SKM-1 (cell line): ENCODE data around the gene GREM2.

Source experiments
- DNase-seq: peaks from one replicate; lab custom pipeline; 2025; ENCODE audit not compliant: unreplicated experiment; lab: John Stamatoyannopoulos, UW

The GREM2 gene

DNA sequence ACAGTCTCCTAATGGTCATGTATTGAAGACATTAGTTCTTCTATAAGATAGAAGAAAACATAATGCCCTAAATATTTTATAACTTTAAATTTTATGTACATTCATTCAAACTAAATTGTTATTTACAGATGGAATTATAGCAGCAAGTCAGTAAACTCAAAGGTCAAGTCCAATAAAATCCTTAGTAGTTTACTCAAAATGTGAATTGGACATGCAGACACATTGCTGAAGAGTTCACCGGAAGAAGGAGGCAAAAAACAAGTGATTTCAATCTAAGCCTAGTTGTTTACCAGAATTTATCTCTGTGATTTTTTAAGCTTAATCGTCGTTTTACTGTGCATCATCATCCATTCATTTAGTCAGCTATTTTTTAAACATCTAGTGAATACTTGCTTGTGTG lies 149.7 kb downstream of the GREM2 start:
- DNase-seq = no peak

GRCh38 chr1:240457203-240457602 lies 154.8 kb downstream of the GREM2 start:
- no peak for DNase-seq

- no peak for DNase-seq
Measured at GRCh38 chr1:240455228-240455821, 156.6 kb downstream of the GREM2 start.

- no peak for DNase-seq
Measured at GRCh38 chr1:240445369-240445768, 166.6 kb downstream of the GREM2 start.

DNA sequence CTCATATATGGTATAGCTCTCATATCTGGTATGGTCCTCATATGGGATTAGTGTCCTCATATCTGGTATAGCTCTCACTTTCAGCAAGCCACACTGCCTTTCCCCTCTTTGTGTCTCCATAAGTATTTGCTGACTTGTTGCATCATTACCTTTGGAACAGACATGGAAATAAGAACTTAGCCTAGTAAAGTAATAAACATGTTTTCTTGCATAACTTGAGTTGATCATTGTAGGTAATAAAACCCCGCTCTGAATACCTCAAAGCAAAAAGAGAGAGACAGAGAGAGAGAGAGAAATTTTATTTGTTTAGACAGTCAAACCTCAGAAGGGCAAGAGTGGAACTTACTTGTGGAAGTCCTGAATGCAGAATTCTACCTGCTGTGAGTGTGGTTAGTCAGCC lies 170.3 kb downstream of the GREM2 start:
- no peak for DNase-seq
